A549 treated with Hydrocortisone at 1 μM for 4 hours (cell line): Measurements from ENCODE around the gene CAMSAP3. TPM values are rescaled to one million over a fixed set of nuclear protein-coding genes. Genes with fewer than 3 reads are reported as not detected.

Experiments used
- total RNA-seq: library from RNA; stranded (reverse); fragments of 200-300 nt; extraction: Qiagen RNA extraction; gene quantifications from 5 replicates; pipeline ENCODE4 v1.2.3, GENCODE V29; 2022

CAMSAP3 gene
- 4.1 to 6.2 TPM (median 5.4 TPM) in 5 replicates for total RNA-seq

GRCh38 chr19:7595466-7596133, at the start of gene CAMSAP3:
Gene CAMSAP3, plus strand, starts transcription at chr19:7595863. Its CDS starts 140 bp downstream, at chr19:7596003.

GRCh38 chr19:7629347-7630054, 33.8 kb downstream of the CAMSAP3 start, which contains the start of the genes PET100 and XAB2:
Gene PET100, plus strand, starts transcription at chr19:7629793. Its CDS starts 41 bp downstream, at chr19:7629834.
Gene XAB2, minus strand, starts transcription at chr19:7629545. Its CDS starts 18 bp downstream, at chr19:7629527.

GRCh38 chr19:7633698-7634097, 38.0 kb downstream of the CAMSAP3 start, which contains the start of gene PCP2:
Gene PCP2, minus strand, starts transcription at chr19:7633719. Its CDS starts 262 bp downstream, at chr19:7633457.

GRCh38 chr19:7636691-7637373, 41.2 kb downstream of the CAMSAP3 start, which contains the start of gene STXBP2:
Gene STXBP2, plus strand, starts transcription at chr19:7637110. Its CDS starts 40 bp downstream, at chr19:7637150.

Other genes with a start within 250 kb of the CAMSAP3 start
- 60.8 to 76.7 TPM (median 69.8 TPM) in 5 replicates for gene ARHGEF18, start 246.9 kb upstream of the CAMSAP3 start, total RNA-seq
- 1.4 to 2.6 TPM (median 1.9 TPM) in 5 replicates for gene PEX11G, start 106.8 kb upstream of the CAMSAP3 start, total RNA-seq
- 16.7 to 21.1 TPM (median 18.2 TPM) in 5 replicates for gene ZNF358, start 79.8 kb upstream of the CAMSAP3 start, total RNA-seq
- 9.4 to 12.8 TPM (median 12.3 TPM) in 5 replicates for gene MCOLN1, start 73.2 kb upstream of the CAMSAP3 start, total RNA-seq
- 27.7 to 34.6 TPM (median 31.9 TPM) in 5 replicates for gene PNPLA6, start 60.1 kb upstream of the CAMSAP3 start, total RNA-seq
- 23.3 to 26.8 TPM (median 25.1 TPM) in 5 replicates for gene XAB2, start 33.7 kb downstream of the CAMSAP3 start, total RNA-seq
- 50.7 to 61.5 TPM (median 55.6 TPM) in 5 replicates for gene PET100, start 33.9 kb downstream of the CAMSAP3 start, total RNA-seq
- 0.26 TPM in 1 of 5 replicates, not detected in the others for gene PCP2, start 37.9 kb downstream of the CAMSAP3 start, total RNA-seq
- gene STXBP2, start 41.2 kb downstream of the CAMSAP3 start, total RNA-seq, result 35.0 to 43.8 TPM (median 39.3 TPM) in 5 replicates
- gene RETN, start 73.2 kb downstream of the CAMSAP3 start, total RNA-seq, result not detected in 5 replicates
- gene MCEMP1, start 81.2 kb downstream of the CAMSAP3 start, total RNA-seq, result not detected in 5 replicates
- gene TRAPPC5, start 85.0 kb downstream of the CAMSAP3 start, total RNA-seq, result 38.8 to 107 TPM (median 101 TPM) in 5 replicates
- not detected in 5 replicates for gene FCER2, start 106.3 kb downstream of the CAMSAP3 start, total RNA-seq
- gene CLEC4G, start 136.2 kb downstream of the CAMSAP3 start, total RNA-seq, result not detected in 5 replicates
- not detected in 5 replicates for gene CD209, start 151.7 kb downstream of the CAMSAP3 start, total RNA-seq
- not detected in 5 replicates for gene CLEC4M, start 167.4 kb downstream of the CAMSAP3 start, total RNA-seq
- gene EVI5L, start 234.4 kb downstream of the CAMSAP3 start, total RNA-seq, result 1.3 to 2.1 TPM (median 1.8 TPM) in 5 replicates